Renal cortical epithelial cell (primary cell): ENCODE results near the gene GRB2. TPM values are rescaled to one million over a fixed set of nuclear protein-coding genes. Genes with fewer than 3 reads are reported as not detected.
"Not testable (repeated sequence)": the region's sequence is repeated elsewhere in the genome, so short reads cannot be mapped to it uniquely, and the experiment has no call there.

Experiments used
- DNase-seq: peaks from one replicate; pipeline ENCODE4 v3.0.0-alpha.2; 2011; ENCODE audit warnings: low read depth
- total RNA-seq: library from RNA; depleted of rRNA; stranded (reverse); fragments of >200 nt; gene quantifications from 2 replicates; pipeline ENCODE4 v1.2.3, GENCODE V29; 2014

Gene GRB2
- total RNA-seq, 1 donor from 2014 or later, result 110 TPM

- DNase-seq, result no peak
These were observed 117.1 kb downstream of the GRB2 start for GRCh38 chr17:75288359-75288758.

GRCh38 chr17:75287221-75287620 is 118.3 kb downstream of the GRB2 start:
- no peak for DNase-seq

GRCh38 chr17:75285123-75285522 is 120.4 kb downstream of the GRB2 start:
- no peak for DNase-seq

- DNase-seq, result not testable (repeated sequence)
These were observed 125.3 kb downstream of the GRB2 start for GRCh38 chr17:75280189-75280588.

- peak; percentile 46 for DNase-seq
These were observed 127.8 kb downstream of the GRB2 start for GRCh38 chr17:75277664-75278071.

- no peak for DNase-seq
These were observed 131.3 kb downstream of the GRB2 start for GRCh38 chr17:75273977-75274708.

GRCh38 chr17:75272848-75273184 is 132.7 kb downstream of the GRB2 start:
- DNase-seq, result no peak

GRCh38 chr17:75271955-75272847 is 133.3 kb downstream of the GRB2 start:
- no peak for DNase-seq

GRCh38 chr17:75271233-75271954 is 134.1 kb downstream of the GRB2 start:
- DNase-seq, result no peak

- no peak for DNase-seq
These were observed 134.6 kb downstream of the GRB2 start, which contains the start of gene MIF4GD for GRCh38 chr17:75270966-75271232. Gene MIF4GD, minus strand, starts transcription at chr17:75271231. Its CDS starts 1,036 bp downstream, at chr17:75270195.

GRCh38 chr17:75270218-75270965 is 135.1 kb downstream of the GRB2 start:
- peak; percentile 74 for DNase-seq

GRCh38 chr17:75269844-75270217 is 135.6 kb downstream of the GRB2 start:
- no peak for DNase-seq

Other genes with a start within 250 kb of the GRB2 start
- gene SUMO2, start 222.7 kb downstream of the GRB2 start, total RNA-seq, result 96.6 and 151 TPM in 2 replicates
- gene NUP85, start 200.0 kb downstream of the GRB2 start, total RNA-seq, result 27.6 and 37.7 TPM in 2 replicates
- 14.8 and 25.8 TPM in 2 replicates for gene GGA3, start 144.1 kb downstream of the GRB2 start, total RNA-seq
- gene MRPS7, start 143.8 kb downstream of the GRB2 start, total RNA-seq, result 45.9 and 61.5 TPM in 2 replicates
- 15.1 and 16.3 TPM in 2 replicates for gene MIF4GD, start 134.4 kb downstream of the GRB2 start, total RNA-seq
- 2.8 and 5.6 TPM in 2 replicates for gene SLC25A19, start 116.2 kb downstream of the GRB2 start, total RNA-seq
- gene TMEM94, start 51.0 kb upstream of the GRB2 start, total RNA-seq, result 17.2 and 68.5 TPM in 2 replicates
- 4.3 and 26.2 TPM in 2 replicates for gene CASKIN2, start 109.9 kb upstream of the GRB2 start, total RNA-seq
- 11.1 and 14.5 TPM in 2 replicates for gene TSEN54, start 110.8 kb upstream of the GRB2 start, total RNA-seq
- gene LLGL2, start 120.0 kb upstream of the GRB2 start, total RNA-seq, result 52.5 and 68.9 TPM in 2 replicates
- gene MYO15B, start 182.1 kb upstream of the GRB2 start, total RNA-seq, result 1.0 and 3.8 TPM in 2 replicates
- 0.20 and 1.6 TPM in 2 replicates for gene SMIM5, start 227.8 kb upstream of the GRB2 start, total RNA-seq